Natural killer cell (primary cell): ENCODE data around the gene GTF2H1. TPM values are rescaled to one million over a fixed set of nuclear protein-coding genes. Genes with fewer than 3 reads are reported as not detected.

Source experiments
- ATAC-seq, 3 donors: fragments of 150-1000 bp in 2 of 3; fragments of 200-7000 bp in 1 of 3; cut with Tn5 transposase; 1 replicate in 1 of 3; 2 replicates in 2 of 3; pipeline ENCODE4 v1.10.0; 2021; ENCODE audit warnings: mild to moderate bottlenecking in 2 of 3, moderate library complexity in 2 of 3
- DNase-seq, 2 donors: peaks; one replicate each; pipeline versions ENCODE4 v3.0.0 to v3.0.0-alpha.2; 2013 to 2021; ENCODE audit warnings: mixed read lengths in 1 of 2
- H3K27ac ChIP-seq: one replicate; pipeline ENCODE4 v1.5.1; 2013; ENCODE audit warnings: mild to moderate bottlenecking, low read length
- H3K27me3 ChIP-seq: one replicate; pipeline ENCODE4 v1.6.1; 2013; ENCODE audit warnings: low read length; ENCODE audit not compliant: control insufficient read depth, insufficient read depth
- H3K36me3 ChIP-seq: one replicate; pipeline ENCODE4 v1.6.1; 2013; ENCODE audit warnings: low read length; ENCODE audit not compliant: control insufficient read depth, insufficient read depth
- H3K4me1 ChIP-seq: one replicate; pipeline ENCODE4 v1.6.1; 2013; ENCODE audit warnings: low read length; ENCODE audit not compliant: control insufficient read depth, insufficient read depth
- H3K4me3 ChIP-seq: one replicate; pipeline ENCODE4 v1.5.1; 2013; ENCODE audit warnings: low read length
- H3K9me3 ChIP-seq: one replicate; pipeline ENCODE4 v1.6.1; 2013; ENCODE audit warnings: low read length; ENCODE audit not compliant: control insufficient read depth, insufficient read depth
- H3K27ac Mint-ChIP-seq, 2 donors: one replicate each; pipeline ENCODE4 v1.8.0; 2022; ENCODE audit warnings: mild to moderate bottlenecking in 2 of 2, mixed read lengths in 2 of 2, moderate library complexity in 1 of 2
- H3K27me3 Mint-ChIP-seq, 2 donors: one replicate each; pipeline ENCODE4 v1.8.0; 2022; ENCODE audit warnings: low read depth in 2 of 2, mixed read lengths in 2 of 2
- H3K36me3 Mint-ChIP-seq: one replicate; pipeline ENCODE4 v1.8.0; 2022; ENCODE audit warnings: mixed read lengths
- H3K4me1 Mint-ChIP-seq, 2 donors: one replicate each; pipeline ENCODE4 v1.8.0; 2022; ENCODE audit warnings: mixed read lengths in 2 of 2
- H3K4me3 Mint-ChIP-seq: one replicate; pipeline ENCODE4 v1.8.0; 2022; ENCODE audit warnings: mild to moderate bottlenecking, moderate library complexity, mixed read lengths
- H3K9me3 Mint-ChIP-seq, 2 donors: one replicate each; pipeline ENCODE4 v1.8.0; 2022; ENCODE audit warnings: mixed read lengths in 2 of 2
- WGBS: methylation state at CpG from one replicate; pipeline ENCODE4 v1.1.7; 2013; ENCODE audit warnings: missing lambda C conversion rate; ENCODE audit not compliant: insufficient coverage; 5-methylcytosine and 5-hydroxymethylcytosine counted together
- intact Hi-C: fragments of 100-400 bp; cut with micrococcal nuclease; formaldehyde crosslinking; loops from one replicate; pipeline ENCODE4 v1.14.2; 2022
- total RNA-seq, 4 donors: library from RNA; stranded (reverse); fragments of 120-200 nt in 1 of 4; gene quantifications; one replicate each; pipeline versions ENCODE4 v1.2.3 to v1.2.4, GENCODE V29; 2013 to 2022
- TF ChIP-seq, protein P1 (sequence below): fragments of 200-600 bp; IDR thresholded peaks from one replicate; pipeline ENCODE4 v1.8.0; 2022; ENCODE audit warnings: antibody characterized with exemption

GTF2H1 gene
- total RNA-seq, 3 donors from 2014 or later (not counting 1 experiment from before 2014, with no cell fraction given), result 18.4 to 31.5 (median 22.4) TPM

DNA sequence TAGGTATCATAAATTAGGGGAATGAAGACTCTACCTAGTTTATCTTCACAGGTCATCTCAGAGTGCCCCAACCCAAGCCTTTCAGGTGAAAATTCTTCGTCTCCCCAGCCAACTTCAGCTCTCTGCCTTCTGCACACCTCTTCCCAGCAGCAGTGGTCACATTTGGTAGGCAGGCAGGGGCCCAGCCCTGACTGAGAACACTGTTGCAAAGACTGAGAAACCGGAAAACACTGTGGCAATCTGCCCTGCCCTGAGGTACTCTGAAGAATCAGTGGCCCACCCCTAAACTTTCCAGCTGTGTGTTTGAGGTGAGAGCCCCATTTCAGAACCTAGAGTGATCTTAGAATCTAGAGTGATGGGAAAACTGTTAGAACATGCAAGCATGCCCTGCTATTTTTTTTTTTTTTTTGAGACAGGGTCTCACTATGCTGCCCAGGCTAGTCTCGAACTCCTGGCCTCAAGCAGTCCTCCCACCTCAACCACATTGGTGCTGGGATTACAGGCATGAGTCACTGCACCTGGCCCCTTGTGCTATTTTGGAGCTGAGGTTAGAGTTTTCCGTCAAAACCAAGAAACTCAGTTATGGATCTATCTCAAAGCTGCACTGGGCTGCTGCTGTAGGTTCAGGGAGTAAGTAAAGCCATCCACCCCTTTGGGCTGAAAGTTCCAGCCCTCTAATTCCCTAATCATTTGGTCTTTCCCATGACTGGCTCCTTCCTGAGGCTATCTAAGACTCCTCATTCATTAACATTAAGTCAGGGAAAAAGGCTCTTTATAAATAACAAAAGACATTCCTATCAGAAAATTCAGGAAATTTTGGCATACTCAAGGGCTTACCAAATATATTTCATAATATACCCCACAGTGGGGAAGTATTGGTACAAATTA, 70.3 kb downstream of the GTF2H1 start:
- TF ChIP-seq, protein P1, sequence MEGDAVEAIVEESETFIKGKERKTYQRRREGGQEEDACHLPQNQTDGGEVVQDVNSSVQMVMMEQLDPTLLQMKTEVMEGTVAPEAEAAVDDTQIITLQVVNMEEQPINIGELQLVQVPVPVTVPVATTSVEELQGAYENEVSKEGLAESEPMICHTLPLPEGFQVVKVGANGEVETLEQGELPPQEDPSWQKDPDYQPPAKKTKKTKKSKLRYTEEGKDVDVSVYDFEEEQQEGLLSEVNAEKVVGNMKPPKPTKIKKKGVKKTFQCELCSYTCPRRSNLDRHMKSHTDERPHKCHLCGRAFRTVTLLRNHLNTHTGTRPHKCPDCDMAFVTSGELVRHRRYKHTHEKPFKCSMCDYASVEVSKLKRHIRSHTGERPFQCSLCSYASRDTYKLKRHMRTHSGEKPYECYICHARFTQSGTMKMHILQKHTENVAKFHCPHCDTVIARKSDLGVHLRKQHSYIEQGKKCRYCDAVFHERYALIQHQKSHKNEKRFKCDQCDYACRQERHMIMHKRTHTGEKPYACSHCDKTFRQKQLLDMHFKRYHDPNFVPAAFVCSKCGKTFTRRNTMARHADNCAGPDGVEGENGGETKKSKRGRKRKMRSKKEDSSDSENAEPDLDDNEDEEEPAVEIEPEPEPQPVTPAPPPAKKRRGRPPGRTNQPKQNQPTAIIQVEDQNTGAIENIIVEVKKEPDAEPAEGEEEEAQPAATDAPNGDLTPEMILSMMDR, result no peak
- no peaks in the 10 kb centered on the region for H3K27me3 Mint-ChIP-seq
- no peaks in the 10 kb centered on the region for H3K9me3 Mint-ChIP-seq
- peak overlapping the region; percentile 41 to 44 for H3K27ac Mint-ChIP-seq
- H3K4me3 ChIP-seq, result no peak overlapping the region
- 78% methylated on average over 3 of the region's 4 CpGs for WGBS
- H3K4me3 Mint-ChIP-seq, result peak overlapping the region; percentile 70
- intact Hi-C loops, result loop anchor here (10.0 kb wide), 1 partner anchor 242 kb away; the partner anchor contains the start of gene SPTY2D1
- H3K27ac ChIP-seq, result no peak overlapping the region
- ATAC-seq (no peak), DNase-seq (no peak)
- no peaks in the 10 kb centered on the region for H3K9me3 ChIP-seq
- no peaks in the 10 kb centered on the region for H3K27me3 ChIP-seq
- peaks cover 24% of the 10 kb centered on the region for H3K4me1 ChIP-seq
- H3K36me3 ChIP-seq, result peaks cover 10% of the 10 kb centered on the region
- H3K4me1 Mint-ChIP-seq, result peaks cover 27 to 33% of the 10 kb centered on the region in 2 donors
- no peaks in the 10 kb centered on the region for H3K36me3 Mint-ChIP-seq

DNA sequence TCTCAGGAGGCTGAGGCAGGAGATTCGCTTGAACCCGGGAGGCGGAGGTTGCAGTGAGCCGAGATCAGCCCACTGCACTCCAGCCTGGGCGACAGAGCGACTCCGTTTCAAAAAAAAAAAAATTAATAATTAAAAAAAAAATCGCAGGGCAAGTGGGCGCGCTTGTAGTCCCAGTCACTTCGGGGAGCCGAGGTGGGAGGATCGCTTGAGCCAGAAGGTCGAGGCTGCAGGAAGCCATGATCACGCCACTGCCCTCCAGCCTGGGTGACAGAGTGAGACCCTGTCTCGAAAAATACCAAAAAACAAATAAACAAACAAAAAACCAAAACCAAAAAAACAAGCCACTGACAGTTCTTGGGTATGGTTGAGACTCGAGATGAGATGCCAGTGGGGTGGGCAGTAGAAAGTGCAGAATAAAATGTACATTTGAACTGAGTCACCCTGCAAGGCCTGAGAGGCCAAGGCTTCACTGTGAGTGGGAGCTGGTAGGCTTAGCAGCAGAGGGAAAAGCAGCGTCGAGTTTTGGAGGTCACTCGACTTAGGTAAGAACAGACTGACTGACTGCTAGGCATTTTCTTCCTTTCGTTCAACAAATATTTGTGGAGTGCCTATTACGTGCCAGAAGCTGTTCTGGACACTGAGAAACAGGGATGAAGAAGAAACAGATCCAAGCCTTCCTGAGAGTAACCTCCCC, 71.4 kb downstream of the GTF2H1 start:
- intact Hi-C loops, result loop anchor here (1.0 to 10.0 kb wide), 2 partner anchors 9 to 241 kb away; partner anchors contain the start of gene SPTY2D1
- DNase-seq (no peak), ATAC-seq (no peak)
- peak overlapping the region; percentile 44 for H3K27ac ChIP-seq
- no peaks in the 10 kb centered on the region for H3K9me3 ChIP-seq
- H3K4me1 Mint-ChIP-seq, result peaks cover 28 to 39% of the 10 kb centered on the region in 2 donors
- no peaks in the 10 kb centered on the region for H3K27me3 Mint-ChIP-seq
- H3K27me3 ChIP-seq, result no peaks in the 10 kb centered on the region
- H3K27ac Mint-ChIP-seq, result peak overlapping the region; percentile 96
- 82% methylated on average over 21 of the region's 22 CpGs for WGBS
- TF ChIP-seq, protein P1, result no peak
- H3K4me1 ChIP-seq, result peaks cover 24% of the 10 kb centered on the region
- peak overlapping the region; percentile 98 for H3K4me3 Mint-ChIP-seq
- peaks cover 15% of the 10 kb centered on the region for H3K36me3 ChIP-seq
- no peaks in the 10 kb centered on the region for H3K9me3 Mint-ChIP-seq
- H3K4me3 ChIP-seq, result peak overlapping the region; percentile 14
- no peaks in the 10 kb centered on the region for H3K36me3 Mint-ChIP-seq

DNA sequence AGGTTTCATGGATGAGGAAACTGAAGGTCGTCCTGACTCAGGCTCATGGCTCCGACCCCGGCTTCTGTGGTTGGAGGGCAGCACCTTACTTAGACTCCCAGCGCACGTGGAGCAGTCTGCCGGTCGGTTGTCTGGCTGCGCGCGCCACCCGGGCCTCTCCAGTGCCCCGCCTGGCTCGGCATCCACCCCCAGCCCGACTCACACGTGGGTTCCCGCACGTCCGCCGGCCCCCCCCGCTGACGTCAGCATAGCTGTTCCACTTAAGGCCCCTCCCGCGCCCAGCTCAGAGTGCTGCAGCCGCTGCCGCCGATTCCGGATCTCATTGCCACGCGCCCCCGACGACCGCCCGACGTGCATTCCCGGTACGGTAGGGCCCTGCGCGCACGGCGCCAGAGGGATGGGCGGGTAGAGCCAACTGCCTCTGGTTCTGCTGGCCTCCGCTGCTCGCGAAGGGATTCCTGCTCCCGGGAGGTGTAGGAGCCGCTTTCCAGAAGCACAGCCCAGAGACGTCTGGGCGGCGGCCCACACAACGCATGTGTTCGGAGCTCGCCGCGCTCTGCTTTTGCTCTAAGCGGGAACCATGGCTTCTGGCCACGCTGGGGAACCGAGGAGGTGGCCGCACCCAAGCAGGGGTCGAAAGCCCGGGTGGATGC, 72.0 kb downstream of the GTF2H1 start, which contains the start of gene LDHA:
Gene LDHA, plus strand, starts transcription at position 289 of the 653 bp plus-strand sequence. CDS start 2,280 bp downstream, outside the sequence.
- Histone ChIP-seq H3K27me3 (no peaks in the 10 kb centered on the region), H3K9me3 (no peaks in the 10 kb centered on the region), H3K4me3 (peak within 1 kb of the TSS; percentile 83), H3K4me1 (peaks cover 24% of the 10 kb centered on the region), H3K27ac (peak within 1 kb of the TSS; percentile 78), H3K36me3 (peaks cover 22% of the 10 kb centered on the region)
- peak within 1 kb of the TSS; percentile 96 for H3K27ac Mint-ChIP-seq
- intact Hi-C loops, result loop anchor here (1.0 to 10.0 kb wide), 2 partner anchors 10 to 240 kb away; partner anchors contain the start of gene SPTY2D1
- TF ChIP-seq, protein P1, result no peak
- H3K4me3 Mint-ChIP-seq, result peak within 1 kb of the TSS; percentile 98
- H3K9me3 Mint-ChIP-seq, result no peaks in the 10 kb centered on the region
- H3K36me3 Mint-ChIP-seq, result no peaks in the 10 kb centered on the region
- peaks cover 32 to 45% of the 10 kb centered on the region in 2 donors for H3K4me1 Mint-ChIP-seq
- ATAC-seq (peak; percentile 80 to 92 (median 83)), DNase-seq (peak; percentile 98)
- no peaks in the 10 kb centered on the region for H3K27me3 Mint-ChIP-seq
- under 1% methylated on average over 60 of the region's 60 CpGs for whole genome bisulfite sequencing
